Measurements from ENCODE around the gene SLC12A5.
A peak's percentile ranks its signal among the peaks of the same experiment; 100 is the strongest.

SLC12A5 gene

GRCh38 chr20:46102940-46103339, 73.9 kb downstream of the SLC12A5 start:
- no peak for TF ChIP-seq CTCF (IDR thresholded peaks at IDR 0.05; ENCODE audit: low read depth, low read length, missing control alignments)
- no peak for DNase-seq (ENCODE audit: low read depth)
- H3K4me3 ChIP-seq (ENCODE audit: low read depth, low read length): no peak overlapping the region

- no peak for DNase-seq (ENCODE audit: low read depth)
- H3K4me3 ChIP-seq (ENCODE audit: low read depth, low read length): no peak overlapping the region
- no peak for TF ChIP-seq CTCF (IDR thresholded peaks at IDR 0.05; ENCODE audit: low read depth, low read length, missing control alignments)
Measured at GRCh38 chr20:46104262-46104661, 75.2 kb downstream of the SLC12A5 start.

- DNase-seq (ENCODE audit: low read depth): no peak
- TF ChIP-seq CTCF (IDR thresholded peaks at IDR 0.05; ENCODE audit: low read depth, low read length, missing control alignments): no peak
Measured at GRCh38 chr20:46107061-46107460, 78.0 kb downstream of the SLC12A5 start.

GRCh38 chr20:46108435-46108841, 79.4 kb downstream of the SLC12A5 start:
- no peak for TF ChIP-seq CTCF (IDR thresholded peaks at IDR 0.05; ENCODE audit: low read depth, low read length, missing control alignments)
- H3K4me3 ChIP-seq (ENCODE audit: low read depth, low read length): no peak overlapping the region; the same call in 1 of the 2 replicates
- peak; percentile 94 for DNase-seq (ENCODE audit: low read depth)

More at GRCh38 chr20:46107061-46107460, 78.0 kb downstream of the SLC12A5 start:
- no peak overlapping the region for H3K4me3 ChIP-seq (ENCODE audit: low read depth, low read length)

- no peak for TF ChIP-seq CTCF (IDR thresholded peaks at IDR 0.05; ENCODE audit: low read depth, low read length, missing control alignments)
- no peak for DNase-seq (ENCODE audit: low read depth)
- H3K4me3 ChIP-seq (ENCODE audit: low read depth, low read length): no peak overlapping the region; the same call in 1 of the 2 replicates
Measured at GRCh38 chr20:46108976-46109375, 80.0 kb downstream of the SLC12A5 start.
